ENCODE data around the gene ADGB.
"Not testable (repeated sequence)": the region's sequence is repeated elsewhere in the genome, so short reads cannot be mapped to it uniquely, and the experiment has no call there.

The ADGB gene

GRCh38 chr6:146598772-146599405, at the start of gene ADGB:
ADGB (plus strand) TSS chr6:146598972; CDS start chr6:146599041, 69 bp downstream.
- no peak for FAIRE-seq

- FAIRE-seq: no peak
Measured at GRCh38 chr6:146550911-146551310, 47.9 kb upstream of the ADGB start.

GRCh38 chr6:146551545-146551944, 47.2 kb upstream of the ADGB start:
- FAIRE-seq: no peak

- FAIRE-seq: no peak
Measured at GRCh38 chr6:146553377-146554135, 45.2 kb upstream of the ADGB start.

GRCh38 chr6:146560607-146561006, 38.2 kb upstream of the ADGB start:
- FAIRE-seq: no peak

- not testable (repeated sequence) for FAIRE-seq
Measured at GRCh38 chr6:146566661-146567060, 32.1 kb upstream of the ADGB start.

GRCh38 chr6:146568619-146569018, 30.2 kb upstream of the ADGB start:
- not testable (repeated sequence) for FAIRE-seq

- FAIRE-seq: no peak
Measured at GRCh38 chr6:146574211-146574610, 24.6 kb upstream of the ADGB start.

GRCh38 chr6:146578054-146578453, 20.7 kb upstream of the ADGB start:
- FAIRE-seq: no peak

GRCh38 chr6:146581968-146582367, 16.8 kb upstream of the ADGB start:
- FAIRE-seq: no peak

- no peak for FAIRE-seq
Measured at GRCh38 chr6:146582857-146583256, 15.9 kb upstream of the ADGB start.

- no peak for FAIRE-seq
Measured at GRCh38 chr6:146583966-146584365, 14.8 kb upstream of the ADGB start.

GRCh38 chr6:146587459-146587858, 11.3 kb upstream of the ADGB start:
- FAIRE-seq: no peak

- FAIRE-seq: no peak
Measured at GRCh38 chr6:146590492-146590891, 8.3 kb upstream of the ADGB start.

- no peak for FAIRE-seq
Measured at GRCh38 chr6:146592451-146592850, 6.3 kb upstream of the ADGB start.

GRCh38 chr6:146593986-146594385, 4.8 kb upstream of the ADGB start:
- FAIRE-seq: no peak

- FAIRE-seq: no peak
Measured at GRCh38 chr6:146594495-146594894, 4.3 kb upstream of the ADGB start.

GRCh38 chr6:146595972-146596731, 2.6 kb upstream of the ADGB start:
- no peak for FAIRE-seq

GRCh38 chr6:146601352-146601751, 2.6 kb downstream of the ADGB start:
- no peak for FAIRE-seq

- no peak for FAIRE-seq
Measured at GRCh38 chr6:146602526-146602925, 3.8 kb downstream of the ADGB start.

- no peak for FAIRE-seq
Measured at GRCh38 chr6:146613947-146614346, 15.2 kb downstream of the ADGB start.

- FAIRE-seq: no peak
Measured at GRCh38 chr6:146620655-146621054, 21.9 kb downstream of the ADGB start.

GRCh38 chr6:146628350-146628749, 29.6 kb downstream of the ADGB start:
- no peak for FAIRE-seq

GRCh38 chr6:146634022-146634421, 35.2 kb downstream of the ADGB start:
- FAIRE-seq: no peak
